ENCODE results near the gene C19orf85.

DNA sequence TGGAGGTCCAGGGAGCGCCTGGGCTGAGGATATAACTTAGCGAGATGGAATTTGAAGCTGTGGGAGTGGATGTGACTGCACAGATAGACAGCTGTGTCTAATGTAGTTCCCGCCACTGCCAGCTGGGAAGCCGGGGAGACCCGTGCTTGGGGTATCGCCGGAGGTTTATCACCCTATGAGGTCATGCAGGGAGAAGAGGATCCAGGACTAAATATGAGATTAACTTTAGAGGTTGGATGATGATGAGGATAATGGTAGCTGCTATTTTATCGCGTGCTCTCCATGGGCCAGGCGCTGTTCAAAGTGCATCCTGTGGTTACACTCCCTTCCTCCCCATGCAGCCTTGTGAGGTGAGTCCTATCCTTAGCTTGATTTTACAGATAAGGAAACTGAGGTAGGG, 43.6 kb upstream of the C19orf85 start:
- TF ChIP-seq POLR2AphosphoS5 (IDR thresholded peaks at IDR 0.05; ENCODE audit: borderline replicate concordance, low read depth, low read length) = no peak
- TF ChIP-seq EZH2 (IDR thresholded peaks at IDR 0.05) = no peak
- no peak for TF ChIP-seq FOXP2 (optimal IDR thresholded peaks at IDR 0.05; ENCODE audit: control extremely low read depth, extremely low read length, insufficient read depth)
